ENCODE results near the gene USP24.
"Not testable (repeated sequence)": the region's sequence is repeated elsewhere in the genome, so short reads cannot be mapped to it uniquely, and the experiment has no call there.

Gene USP24

DNA sequence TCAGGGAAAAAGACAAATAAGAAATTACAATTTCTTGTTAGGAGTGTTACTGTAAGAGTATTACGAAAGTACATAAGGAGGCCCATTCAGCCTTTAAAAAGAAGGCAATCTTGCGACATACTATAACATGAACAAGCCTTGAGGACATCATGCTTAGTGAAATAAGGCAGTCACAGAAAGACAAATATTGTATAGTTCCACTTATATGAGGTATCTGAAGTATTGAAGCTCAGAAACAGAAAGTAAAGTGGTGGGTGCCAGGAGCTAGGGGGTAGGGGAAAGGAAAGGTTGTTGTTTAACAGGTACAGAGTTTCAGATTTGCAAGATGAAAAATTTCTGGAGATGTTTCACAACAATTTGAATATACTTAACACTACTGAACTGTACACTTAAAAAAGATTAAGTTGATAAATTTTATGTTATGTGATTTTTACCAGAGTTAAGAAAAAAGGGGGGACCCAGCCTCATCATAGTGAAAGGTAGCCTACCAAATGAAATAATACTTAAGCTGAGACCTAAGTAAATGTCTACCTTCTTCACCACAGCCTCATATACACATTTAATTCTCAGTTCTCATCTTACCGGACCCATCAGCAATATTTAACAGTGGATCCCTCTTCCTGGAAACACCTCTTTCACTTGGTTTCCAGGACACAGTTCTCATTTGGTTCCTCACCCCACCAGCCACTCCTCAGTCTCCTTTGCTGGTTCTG is 19.5 kb downstream of the USP24 start:
- DNase-seq = no peak

DNA sequence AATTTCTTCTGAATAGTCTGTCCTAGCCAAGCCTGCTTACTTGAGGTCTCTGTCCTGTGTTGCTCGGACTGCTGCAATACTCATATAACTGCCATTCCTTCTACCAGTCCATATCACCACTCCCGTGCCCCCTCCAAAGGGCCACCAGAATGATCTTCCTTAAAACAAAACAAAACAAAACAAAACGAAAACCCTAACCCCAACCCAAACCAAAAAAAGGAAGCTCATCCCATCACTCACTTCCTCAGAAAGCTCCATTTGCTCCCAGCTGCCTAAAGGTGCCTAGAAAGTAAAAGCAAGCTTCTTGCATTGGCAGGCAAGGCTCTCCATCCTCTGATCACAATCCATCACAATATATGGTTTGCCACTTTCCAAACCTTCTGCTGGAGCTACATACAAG is 20.3 kb downstream of the USP24 start:
- DNase-seq = no peak

DNA sequence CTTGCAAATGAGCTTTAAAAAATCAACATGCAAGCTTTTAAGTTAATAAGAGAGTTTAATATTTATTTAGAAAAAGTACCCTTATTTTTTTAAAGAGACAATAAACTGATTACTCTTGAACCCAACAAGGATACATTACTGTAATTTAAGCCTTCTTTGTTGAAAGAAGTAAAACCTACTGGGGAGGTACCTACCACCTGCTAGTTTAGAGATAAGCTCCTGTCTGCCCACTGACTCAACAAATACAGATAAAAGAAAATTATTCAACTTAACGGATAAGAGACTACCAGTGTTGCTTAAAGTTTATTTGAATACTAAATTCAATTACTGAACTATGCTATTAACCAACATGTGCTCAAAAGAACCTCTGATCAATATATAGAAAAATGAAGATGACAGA is 23.1 kb downstream of the USP24 start:
- no peak for DNase-seq

DNA sequence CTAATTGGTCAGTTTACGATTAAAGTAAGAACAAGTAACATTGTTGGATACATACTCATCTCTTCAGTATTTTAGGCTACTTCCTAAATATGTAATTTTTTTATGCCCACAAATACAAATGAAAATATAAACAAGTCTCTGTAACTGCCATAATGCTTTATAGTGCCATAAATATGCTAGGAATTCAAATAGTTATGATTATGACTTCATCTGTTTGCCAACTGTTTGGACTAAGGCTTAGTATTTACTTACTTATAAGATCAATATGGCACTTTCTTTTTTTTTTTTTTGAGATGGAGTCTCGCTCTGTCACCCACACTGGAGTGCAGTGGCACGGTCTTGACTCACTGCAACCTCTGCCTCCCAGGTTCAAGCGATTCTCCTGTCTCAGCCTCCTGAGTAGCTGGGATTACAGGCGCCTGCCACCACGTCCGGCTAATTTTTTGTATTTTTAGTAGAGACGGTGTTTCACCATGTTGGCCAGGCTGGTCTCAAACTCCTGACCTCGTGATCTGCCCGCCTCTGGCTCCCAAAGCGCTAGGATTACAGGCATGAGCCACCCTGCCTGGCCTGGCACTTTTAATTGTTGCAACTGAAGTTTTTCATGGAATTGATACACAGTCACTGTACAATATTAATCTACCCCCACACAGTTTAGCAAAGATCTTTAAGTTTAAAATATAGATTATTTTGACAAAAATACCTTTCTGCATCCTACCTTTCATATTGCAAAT is 23.8 kb downstream of the USP24 start:
- DNase-seq = not testable (repeated sequence)

DNA sequence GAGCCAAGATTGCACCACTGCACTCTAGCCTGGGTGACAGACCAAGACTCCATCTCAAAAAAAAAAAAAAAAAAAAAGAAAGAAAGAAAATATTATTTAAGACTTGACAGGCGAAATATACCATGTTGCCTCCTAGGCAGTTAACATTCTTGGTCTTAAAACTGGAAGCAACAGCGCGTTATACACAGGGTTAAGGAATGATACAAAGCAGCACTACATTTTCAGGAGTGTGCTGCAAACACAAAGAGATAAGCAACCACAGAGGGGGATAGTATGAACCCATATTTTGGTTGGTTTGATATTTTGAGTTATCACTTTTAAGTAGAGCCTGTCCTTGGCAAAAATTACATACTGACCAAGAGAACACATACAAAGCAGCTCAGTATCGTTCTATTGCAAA is 25.1 kb downstream of the USP24 start:
- no peak for DNase-seq

DNA sequence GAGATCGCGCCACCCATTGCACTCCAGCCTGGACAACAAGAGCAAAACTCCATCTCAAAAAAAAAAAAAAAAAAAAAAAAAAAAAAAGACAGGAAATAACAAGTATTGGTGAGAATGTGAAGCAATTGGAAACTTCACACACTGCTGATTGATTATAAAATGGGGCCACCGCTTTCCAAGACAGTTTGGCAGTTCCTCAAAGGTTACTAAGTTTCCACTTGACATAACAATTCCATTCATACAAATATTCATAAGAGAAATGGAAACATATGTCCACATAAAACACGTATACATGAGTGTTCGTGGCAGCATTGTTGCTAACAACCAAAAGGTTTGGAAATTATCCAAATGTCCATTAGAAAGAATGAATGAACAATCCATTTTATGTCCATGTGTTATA is 26.3 kb downstream of the USP24 start:
- DNase-seq = no peak

DNA sequence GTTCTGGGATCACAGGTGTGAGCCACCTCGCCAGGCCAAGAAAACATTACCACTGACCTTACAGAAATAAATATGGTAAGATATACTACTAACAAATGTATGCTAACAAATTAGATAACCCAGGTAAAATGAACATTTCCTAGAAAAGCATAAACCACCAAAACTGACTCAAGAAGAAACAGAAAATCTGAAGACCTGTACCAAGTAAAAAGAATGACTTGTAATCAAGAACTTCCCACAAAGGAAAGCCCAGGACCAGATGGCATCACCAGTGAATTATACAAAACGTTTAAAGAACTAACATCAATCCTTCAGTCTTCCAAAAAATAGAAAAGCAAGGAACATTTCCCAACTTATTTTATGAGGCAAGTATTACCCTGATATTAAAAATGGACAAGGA is 29.3 kb downstream of the USP24 start:
- no peak for DNase-seq

DNA sequence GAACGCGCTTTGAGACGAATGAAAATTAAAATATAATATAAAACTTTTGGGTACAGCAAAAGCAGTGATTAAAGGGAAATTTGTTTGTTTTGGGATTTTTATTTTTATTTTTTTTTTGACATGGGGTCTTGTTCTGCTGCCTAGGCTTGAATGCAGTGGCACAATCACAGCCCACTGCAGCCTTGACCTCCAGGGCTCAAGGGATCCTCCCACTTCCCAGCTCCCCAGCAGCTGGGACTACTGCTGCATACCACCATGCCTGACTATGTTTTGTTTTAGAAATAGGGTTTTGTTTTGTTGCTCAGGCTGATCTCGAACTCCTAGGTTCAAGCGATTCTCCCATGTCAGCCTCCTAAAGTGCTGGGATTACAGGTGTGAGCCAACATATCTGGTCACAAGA is 30.3 kb downstream of the USP24 start:
- no peak for DNase-seq

DNA sequence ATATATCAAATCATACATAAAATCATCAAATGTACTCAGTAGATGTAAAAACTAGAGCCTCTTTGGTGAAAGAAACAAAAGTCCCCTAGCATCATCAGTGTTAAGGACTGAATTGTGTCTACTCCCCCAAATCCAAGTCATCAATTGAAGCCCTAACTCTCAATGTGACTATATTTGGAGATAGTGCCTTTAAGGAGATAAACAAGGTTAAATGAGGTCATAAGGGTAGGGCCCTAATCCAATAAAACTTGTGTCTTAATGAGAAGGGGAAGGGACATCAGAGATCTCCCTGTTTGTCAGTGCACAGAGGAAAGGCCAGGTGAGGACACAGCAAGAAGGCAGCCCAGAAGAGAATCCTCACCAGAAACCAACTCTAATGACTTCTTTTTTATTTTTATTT is 33.5 kb downstream of the USP24 start:
- DNase-seq = no peak

DNA sequence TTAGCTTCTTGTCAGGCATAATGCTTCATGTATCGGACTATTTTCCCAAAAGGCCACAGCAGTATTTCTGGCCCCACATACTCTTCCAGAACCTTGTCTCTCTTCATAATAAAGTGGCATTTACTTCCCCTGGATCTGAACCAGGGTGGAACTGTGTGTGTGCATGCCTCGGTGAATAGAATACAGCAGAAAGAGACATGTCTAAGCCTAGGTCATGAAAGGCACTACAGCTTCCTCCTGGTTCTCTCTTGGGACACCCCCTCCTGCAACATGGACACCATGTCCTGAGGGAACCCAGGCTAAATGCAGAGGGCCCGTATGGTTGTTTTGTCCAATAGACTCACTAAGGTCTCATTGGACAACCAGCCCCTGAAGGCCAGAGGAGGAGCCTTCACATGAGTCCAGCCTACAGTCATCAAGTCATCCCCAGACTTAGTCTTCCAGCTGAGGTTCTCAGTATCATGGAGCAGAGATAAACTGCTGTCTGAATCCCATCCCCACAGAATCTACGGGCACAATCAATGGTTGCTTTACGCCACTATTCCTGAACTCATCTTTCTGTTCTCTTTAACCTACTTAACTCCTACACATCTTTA is 35.0 kb downstream of the USP24 start:
- no peak for DNase-seq

DNA sequence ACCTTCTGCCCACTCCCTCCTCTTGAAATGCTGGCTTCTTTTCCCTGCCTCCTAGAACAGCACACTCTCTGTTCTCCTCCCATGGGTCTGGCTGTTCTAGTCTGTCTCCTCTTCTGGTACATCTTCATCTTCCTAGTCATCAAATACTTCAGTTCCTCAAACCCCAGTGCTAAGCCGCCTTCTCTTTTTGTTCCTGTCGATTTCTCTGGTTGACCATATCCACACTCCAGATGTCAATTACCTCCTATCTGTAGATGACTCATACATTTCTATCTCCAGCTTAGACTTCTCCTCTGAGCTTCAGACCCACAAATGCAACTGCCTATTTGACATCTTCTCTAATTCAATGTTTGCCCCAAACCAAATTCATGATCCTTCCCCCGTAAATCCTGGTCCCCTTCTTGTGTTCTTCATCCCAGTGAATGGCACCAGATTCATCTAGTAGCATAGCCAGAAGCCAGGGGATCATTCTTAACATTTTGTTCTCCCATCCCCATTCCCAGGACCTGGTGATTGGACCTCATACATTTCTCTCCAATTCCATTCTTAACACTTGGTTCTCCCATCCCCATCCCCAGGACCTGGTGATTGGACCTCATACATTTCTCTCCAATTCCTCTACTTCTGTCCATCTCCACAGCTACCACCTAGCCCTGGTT is 35.9 kb downstream of the USP24 start:
- no peak for DNase-seq

DNA sequence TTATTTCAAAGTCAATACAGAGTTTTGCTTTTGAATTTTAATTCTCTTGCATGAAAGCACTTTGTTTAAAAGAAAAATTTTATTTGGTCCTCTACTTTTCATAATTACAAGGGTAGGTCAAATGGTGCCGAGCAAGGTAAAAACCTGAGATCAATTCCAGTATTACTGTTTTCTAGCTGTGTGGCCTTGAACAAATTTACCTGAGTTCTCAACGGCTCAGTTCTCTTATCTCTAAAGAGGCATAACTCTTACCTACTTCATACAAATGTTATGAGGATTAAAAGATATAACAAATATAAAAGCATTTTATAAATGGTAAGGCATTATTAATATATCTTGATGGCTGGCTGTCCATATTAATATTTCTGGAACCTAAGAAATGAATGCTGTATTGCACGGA is 42.5 kb downstream of the USP24 start:
- DNase-seq = no peak

DNA sequence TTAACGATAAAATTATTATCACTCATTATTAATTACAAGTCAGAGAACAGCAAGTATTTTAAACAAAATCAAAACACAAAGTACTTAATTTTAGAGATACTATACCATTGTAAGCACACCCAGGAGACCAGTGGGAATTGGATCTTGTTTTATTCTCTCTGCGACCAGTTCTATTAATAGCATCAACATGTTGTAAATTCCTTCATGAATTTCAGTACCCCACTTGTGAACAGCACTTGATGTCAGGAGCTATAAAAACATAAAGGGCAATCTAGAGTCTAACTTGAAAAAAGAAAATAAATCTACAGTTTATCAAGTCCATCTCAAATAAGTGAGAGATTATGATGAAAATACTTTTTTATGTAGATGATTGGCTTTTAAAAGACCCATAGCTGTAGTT is 42.9 kb downstream of the USP24 start:
- no peak for DNase-seq

DNA sequence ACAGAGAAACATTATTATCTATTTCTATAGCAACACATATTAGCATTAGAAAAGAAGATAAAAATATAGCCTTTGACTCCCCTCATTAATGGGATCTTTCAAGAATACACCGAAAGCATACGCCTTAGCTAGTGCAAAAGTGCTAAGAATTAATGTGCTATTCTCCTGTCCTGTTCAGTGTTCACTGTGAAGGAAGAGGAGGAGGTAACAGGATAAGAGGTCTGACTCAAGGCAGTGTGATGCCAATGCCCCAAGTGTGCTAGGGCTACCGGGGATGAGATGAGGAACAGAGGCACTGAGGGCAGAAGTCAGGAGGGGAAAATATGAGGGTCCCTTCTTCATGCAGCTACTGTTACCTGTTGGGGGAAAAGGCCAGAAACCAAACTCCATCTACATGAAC is 43.5 kb downstream of the USP24 start:
- no peak for DNase-seq

DNA sequence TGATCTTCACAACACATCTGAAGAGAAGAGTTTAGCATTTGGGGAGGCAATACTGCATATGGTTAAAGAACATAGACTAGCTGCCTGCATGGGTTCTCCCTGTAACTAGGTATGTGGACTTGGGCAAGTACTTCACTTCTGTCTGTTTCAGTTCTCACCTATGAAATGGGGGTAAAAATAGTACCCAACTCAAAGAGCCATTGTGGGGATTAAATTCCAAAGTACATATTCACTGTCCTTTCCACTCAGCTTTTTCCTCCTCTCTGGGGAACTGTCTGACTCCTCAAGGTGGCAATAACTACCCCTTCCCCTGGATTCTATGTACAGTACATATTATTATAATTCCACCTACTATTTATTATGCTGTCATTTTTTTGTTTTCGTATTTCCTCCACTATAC is 44.7 kb downstream of the USP24 start:
- DNase-seq = no peak

DNA sequence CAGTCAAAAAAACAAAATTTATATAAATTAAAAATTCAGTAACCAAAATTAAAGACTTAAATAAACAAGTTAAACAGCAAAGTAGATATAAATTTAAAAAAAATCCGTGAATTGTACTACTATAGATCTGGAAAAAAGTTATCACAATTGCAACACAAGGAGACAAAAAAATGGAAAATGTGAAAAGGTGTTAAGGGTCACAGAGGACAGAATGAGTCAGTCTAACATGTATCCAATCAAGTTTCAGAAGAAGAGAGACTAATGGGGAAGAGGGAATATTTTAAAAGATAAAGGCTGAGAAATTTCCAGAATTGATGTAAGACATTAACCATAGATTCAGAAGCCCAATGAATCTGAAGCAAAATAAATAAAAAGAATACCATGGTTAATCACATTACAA is 46.0 kb downstream of the USP24 start:
- no peak for DNase-seq

DNA sequence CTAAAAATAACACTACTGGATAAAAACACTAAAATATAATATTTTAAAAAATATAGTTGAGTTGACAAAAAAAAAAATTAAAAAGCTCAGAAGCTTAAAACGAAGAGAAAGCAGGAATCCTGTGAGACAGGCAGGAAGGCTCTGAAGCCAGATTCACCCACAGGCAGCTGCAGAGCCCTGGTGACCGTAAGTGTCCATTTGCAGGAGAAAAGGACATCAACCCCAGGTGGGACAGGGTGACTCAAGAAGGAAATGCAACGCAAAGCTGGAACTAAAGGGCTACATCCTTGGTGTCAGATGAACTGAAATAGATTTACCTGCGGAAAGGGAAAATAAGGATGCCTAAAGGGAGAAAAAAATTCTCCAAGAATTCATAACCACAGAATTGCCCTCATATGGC is 46.8 kb downstream of the USP24 start:
- DNase-seq = no peak

DNA sequence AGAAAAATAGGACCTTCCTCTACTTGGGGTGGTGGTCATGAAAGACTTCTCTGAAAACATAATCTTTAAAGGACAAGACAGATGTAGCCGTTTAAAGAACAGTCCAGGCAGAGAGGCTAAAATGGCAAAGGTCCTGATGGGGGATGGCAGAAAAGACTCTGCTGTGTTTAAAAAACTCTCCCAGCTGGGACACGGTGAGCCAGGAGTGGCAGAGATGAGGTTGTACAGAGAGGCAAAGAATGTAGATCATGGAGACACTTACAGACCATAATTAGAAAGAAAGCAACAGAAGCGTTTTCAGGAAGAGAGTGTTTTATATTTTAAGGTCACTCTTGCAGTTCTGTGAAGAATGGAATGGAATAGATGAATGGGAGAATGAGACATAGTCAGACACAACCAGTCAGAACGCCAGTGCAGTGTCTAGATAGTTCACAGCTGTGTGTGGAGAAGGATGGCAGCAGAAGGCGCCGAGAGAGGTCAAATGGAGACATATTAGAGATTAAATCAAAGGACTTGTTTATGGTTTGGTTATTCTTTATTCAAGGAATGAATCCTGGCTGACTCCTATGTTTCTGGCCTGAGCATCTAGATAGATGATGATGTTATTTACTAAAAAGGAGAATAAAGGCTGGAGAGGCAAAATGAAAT is 47.8 kb downstream of the USP24 start:
- DNase-seq = no peak

DNA sequence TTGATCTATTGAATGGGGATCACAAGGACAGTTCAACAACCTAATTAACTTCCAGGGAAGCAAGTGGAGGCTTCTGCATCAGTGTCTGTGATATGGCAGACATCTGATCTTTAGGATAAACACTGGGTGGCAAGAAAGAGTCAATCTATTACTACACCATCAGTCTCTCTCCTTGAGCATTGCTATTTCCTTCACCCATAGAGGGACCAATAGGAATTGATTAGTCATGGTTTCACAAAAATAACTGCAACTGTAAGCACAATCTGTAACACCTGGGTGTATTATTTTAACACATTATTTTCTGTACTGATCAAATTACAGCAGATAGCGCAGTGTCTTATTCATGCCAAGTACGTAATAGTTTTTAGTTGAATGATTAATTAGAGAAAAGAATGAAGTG is 50.3 kb downstream of the USP24 start:
- no peak for DNase-seq

DNA sequence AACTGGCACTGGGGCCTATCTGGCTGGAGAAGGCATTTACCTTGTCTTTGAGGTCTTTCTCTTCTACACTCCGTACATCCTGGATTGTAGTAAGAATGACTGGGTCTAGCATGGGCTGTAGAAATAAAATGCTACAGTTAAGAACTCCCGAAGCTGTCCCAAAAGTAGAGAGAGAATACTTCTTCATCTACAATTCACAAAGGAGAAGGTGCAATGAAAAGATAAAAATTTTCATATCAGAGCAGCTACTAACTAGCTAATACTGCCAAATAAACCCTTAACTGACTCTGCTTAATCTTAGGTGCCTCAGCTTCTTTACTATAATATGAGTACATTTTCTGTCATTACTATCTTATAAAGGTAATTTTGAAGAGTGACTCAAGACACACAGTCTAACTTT is 55.6 kb downstream of the USP24 start:
- no peak for DNase-seq

DNA sequence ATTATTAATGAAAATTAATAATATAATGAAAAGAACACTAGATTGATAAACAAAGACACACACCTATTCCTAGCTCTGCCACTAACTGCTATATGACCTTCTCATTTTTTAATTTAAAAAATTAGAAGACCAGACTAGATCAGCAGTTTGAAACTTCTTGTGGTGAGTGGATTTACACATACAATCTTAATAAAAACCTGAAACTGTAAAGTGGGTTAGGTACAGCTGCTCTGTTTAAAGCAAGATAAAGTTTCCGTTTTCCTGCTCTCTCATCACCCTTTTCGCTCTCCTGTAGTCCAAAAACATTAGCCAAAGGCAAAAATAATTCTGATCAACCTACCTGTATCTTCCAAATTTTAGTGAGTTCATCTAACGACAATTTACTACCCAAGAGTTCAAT is 58.6 kb downstream of the USP24 start:
- no peak for DNase-seq

DNA sequence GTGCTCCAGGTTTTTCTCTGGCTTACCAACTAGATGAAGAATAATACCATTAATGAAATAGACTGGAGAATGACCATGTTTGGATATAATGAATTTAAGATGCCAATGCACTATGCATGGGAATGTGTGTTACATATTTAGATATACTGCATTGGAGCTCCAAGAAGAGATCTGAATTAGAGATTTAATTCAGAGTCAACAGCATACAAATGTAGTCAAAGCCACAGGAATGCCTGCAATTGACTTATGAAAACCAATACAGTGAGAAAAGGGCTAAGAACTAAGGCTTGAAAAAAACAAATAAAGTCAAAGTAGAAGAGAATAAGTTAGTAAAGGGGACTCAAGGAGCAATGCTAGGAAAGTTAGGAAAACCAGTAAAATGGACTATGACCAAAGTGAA is 59.1 kb downstream of the USP24 start:
- no peak for DNase-seq

DNA sequence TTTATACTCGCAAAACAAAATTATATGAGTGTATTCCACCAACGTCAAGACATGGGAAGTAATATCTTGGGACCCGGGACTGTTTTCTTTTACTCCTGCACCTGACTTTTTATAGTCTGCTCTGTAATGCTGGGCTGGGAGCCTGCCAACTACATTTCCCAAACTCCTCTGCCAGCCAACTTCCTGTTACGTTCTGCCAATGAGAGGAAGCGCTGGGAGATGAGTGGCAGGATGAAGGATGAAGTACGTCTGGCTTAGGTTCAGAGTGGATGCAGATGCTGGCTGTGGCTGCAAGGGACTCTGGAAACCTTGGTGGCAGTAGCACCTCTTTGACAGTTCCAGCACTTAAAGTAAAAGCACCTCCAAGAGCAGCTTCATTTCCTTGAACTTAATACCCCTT is 59.6 kb downstream of the USP24 start:
- peak; percentile 61 for DNase-seq

DNA sequence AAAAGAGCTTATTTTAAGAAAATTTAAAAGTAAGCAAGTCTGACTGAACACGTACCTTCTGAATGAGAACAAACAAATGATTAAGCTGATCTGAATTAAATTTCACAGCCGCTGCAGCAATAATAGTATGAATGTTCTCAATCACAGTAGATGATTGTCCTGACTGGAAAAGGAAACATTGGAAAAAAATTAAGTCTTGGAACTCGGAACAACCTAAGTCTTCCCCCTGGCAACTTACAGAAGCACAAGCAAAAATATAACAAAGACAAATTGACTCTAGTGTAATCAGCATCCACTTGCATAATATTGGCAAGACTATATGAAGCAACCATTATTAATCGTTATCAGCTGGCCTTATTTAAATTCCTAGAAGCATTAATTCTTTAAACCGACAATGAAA is 60.5 kb downstream of the USP24 start:
- no peak for DNase-seq

Data from islet precursor cell (in vitro differentiated cells).